ENCODE data around the gene CLIC6.

CLIC6 gene

DNA sequence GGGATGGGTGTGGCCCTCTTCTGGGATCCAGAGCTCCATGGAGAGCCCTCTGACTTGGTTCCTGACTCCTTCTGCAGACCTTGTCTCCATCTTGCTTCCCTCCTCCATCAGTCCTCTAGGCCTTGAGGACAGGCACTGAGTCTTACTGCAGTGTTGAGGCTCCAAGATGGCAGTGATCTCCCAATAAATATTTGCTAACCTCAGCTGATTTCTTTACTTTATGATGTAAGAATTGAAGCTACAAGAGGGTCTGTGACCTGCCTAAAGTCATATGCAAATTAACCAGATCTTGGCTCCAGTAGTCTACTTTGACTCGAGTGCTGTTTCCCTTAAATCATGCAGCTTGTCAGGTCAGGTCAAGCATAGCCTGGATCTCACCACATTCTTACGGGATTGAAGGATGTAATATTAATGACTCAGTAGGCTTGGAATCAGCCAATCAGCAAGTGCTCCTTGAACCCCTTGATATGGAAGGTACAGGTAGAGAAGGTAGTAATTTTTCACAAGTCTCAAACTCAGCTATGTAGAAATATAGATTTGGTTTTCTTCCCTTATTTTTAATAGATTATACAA is 93.0 kb downstream of the CLIC6 start:
- no peak for DNase-seq (ENCODE audit: low read depth)
- TF ChIP-seq, protein P1, sequence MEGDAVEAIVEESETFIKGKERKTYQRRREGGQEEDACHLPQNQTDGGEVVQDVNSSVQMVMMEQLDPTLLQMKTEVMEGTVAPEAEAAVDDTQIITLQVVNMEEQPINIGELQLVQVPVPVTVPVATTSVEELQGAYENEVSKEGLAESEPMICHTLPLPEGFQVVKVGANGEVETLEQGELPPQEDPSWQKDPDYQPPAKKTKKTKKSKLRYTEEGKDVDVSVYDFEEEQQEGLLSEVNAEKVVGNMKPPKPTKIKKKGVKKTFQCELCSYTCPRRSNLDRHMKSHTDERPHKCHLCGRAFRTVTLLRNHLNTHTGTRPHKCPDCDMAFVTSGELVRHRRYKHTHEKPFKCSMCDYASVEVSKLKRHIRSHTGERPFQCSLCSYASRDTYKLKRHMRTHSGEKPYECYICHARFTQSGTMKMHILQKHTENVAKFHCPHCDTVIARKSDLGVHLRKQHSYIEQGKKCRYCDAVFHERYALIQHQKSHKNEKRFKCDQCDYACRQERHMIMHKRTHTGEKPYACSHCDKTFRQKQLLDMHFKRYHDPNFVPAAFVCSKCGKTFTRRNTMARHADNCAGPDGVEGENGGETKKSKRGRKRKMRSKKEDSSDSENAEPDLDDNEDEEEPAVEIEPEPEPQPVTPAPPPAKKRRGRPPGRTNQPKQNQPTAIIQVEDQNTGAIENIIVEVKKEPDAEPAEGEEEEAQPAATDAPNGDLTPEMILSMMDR (conservative IDR thresholded peaks at IDR 0.05; ENCODE audit: low read depth, low read length), result no peak
- H3K4me3 ChIP-seq (ENCODE audit: low read length), result no peak overlapping the region

DNA sequence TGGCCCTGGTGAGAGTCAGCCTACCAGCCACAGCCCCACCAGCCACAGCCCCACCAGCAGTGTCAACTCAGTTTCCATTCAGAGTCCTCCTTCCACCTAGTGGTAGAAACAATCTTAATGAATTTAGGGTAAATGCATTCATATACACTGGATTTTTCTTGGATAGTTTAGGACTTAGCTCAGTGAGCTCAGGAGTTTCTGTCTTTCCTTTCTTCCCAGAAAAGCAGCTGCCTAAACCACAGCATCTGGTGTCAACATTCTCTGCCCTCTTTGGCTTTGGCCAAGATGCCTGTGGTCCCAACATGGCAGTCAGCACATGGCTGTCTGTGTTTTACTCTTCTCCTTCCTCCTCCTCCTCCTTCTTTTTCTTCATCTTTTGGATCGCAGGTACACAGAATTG is 94.0 kb downstream of the CLIC6 start:
- TF ChIP-seq, protein P1 (conservative IDR thresholded peaks at IDR 0.05; ENCODE audit: low read depth, low read length), result peak; percentile 10
- no peak for DNase-seq (ENCODE audit: low read depth)
- no peak overlapping the region for H3K4me3 ChIP-seq (ENCODE audit: low read length)

DNA sequence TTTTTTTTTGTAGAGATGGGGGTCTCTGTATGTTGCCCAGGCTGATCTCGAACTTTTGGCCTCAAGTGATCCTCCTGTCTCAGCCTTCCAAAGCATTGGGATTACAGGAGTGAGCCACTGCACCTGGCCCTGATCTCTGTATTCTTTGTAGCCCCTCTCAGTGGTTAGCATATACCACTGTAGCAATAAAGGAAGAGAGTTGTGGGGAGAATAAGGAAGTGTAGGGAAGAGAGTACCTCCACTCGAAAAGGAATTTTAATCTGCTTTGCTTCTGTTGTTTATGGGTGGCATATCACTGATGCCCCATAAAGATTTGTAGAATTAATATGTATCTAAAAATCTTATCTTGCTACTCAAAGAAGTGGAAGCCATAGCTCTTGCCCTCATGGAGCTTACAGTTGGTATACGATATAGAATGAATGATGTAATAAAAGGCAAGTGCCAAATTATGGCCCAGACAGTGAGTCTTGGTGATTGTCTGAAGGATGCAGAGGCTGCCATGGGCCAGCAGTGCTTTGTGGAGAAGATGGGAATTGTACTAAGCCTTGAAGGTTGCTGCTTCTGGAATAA is 96.0 kb downstream of the CLIC6 start:
- H3K4me3 ChIP-seq (ENCODE audit: low read length), result no peak overlapping the region
- TF ChIP-seq, protein P1 (conservative IDR thresholded peaks at IDR 0.05; ENCODE audit: low read depth, low read length), result no peak
- no peak for DNase-seq (ENCODE audit: low read depth)

DNA sequence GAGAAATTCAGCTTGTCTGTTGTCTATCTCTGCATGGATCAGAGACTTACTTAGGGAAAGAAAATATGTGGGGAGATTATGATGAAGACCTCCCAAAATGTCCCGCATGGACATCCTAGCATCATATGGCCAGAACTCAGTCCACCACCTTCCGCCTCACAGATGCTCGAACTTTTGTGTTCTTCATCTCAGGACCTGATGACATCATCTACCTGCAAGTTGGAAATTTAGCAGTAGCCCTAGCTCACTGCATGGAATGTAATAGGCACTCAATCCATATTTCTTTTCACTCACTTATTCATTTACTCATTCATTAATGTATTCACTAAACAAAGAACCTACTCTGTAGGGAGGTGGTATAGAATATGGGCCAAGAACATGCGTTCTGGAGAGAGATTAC is 96.8 kb downstream of the CLIC6 start:
- H3K4me3 ChIP-seq (ENCODE audit: low read length), result no peak overlapping the region
- TF ChIP-seq, protein P1 (conservative IDR thresholded peaks at IDR 0.05; ENCODE audit: low read depth, low read length), result no peak
- no peak for DNase-seq (ENCODE audit: low read depth)

DNA sequence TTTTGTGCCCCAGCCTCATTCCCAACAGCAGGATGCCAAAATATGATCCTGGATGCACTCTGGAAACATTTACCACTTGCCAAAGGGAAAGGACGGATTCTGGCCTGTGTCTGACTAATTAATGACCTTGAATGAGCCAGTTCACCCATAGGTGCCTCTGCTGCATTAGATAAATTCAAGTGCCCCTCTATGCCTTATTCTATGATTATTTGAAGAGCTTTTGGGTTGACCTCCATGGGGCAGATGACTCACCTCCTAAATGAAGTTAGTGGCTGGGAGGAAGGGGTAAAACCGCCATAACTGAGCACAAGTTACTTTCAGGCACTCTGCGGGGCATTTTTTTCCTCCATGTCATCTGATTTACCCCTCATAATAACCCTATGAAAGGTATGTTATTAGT is 98.1 kb downstream of the CLIC6 start:
- TF ChIP-seq, protein P1 (conservative IDR thresholded peaks at IDR 0.05; ENCODE audit: low read depth, low read length), result no peak
- no peak overlapping the region for H3K4me3 ChIP-seq (ENCODE audit: low read length)
- no peak for DNase-seq (ENCODE audit: low read depth)

Data from retinal pigment epithelial cell (primary cell).